HG03520 (cell line): ENCODE measurements around the gene PARL.

Source experiments
- ATAC-seq: cut with Tn5 transposase; IDR thresholded peaks from one replicate; pipeline ENCODE4 v1.9.1; 2021; ENCODE audit warnings: mild to moderate bottlenecking, moderate library complexity; ENCODE audit not compliant: unreplicated experiment

PARL gene

DNA sequence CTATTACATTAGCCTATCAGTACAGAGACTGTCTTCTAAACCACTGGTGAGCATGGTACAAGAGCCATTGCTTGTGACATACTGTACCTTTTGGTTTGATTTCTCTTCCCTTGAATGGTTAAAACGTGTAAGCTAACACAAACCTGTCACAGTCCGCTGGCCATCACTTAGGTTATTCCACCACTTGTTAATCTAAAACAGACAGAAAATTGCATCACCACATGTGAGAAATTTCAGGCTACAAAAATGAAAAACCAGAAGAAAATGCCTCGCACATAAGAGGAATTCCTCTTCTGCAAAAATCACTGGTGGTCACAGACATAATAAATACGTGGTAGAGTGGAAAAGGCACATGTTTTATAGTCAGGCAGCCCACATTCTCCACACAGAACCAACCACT lies 22.1 kb downstream of the PARL start:
- no peak for ATAC-seq

DNA sequence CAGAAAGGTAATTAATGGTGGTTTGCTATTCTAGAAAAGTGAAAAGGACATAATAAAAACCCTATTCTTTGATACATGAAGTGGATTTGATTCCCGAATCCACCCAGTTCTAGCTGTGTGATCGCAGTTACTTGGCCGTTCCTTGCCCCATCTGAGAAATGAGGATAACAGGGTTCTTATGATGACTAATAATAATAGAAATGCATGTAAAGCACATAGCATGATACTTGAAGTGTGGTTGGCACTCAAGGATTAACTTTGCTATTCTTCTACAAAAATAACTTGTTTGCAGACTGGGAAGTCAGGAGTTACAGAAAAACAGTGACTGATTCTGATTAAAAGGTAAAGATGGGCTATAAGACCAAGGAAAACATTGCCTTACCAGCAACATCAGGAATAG lies 26.8 kb downstream of the PARL start:
- no peak for ATAC-seq

DNA sequence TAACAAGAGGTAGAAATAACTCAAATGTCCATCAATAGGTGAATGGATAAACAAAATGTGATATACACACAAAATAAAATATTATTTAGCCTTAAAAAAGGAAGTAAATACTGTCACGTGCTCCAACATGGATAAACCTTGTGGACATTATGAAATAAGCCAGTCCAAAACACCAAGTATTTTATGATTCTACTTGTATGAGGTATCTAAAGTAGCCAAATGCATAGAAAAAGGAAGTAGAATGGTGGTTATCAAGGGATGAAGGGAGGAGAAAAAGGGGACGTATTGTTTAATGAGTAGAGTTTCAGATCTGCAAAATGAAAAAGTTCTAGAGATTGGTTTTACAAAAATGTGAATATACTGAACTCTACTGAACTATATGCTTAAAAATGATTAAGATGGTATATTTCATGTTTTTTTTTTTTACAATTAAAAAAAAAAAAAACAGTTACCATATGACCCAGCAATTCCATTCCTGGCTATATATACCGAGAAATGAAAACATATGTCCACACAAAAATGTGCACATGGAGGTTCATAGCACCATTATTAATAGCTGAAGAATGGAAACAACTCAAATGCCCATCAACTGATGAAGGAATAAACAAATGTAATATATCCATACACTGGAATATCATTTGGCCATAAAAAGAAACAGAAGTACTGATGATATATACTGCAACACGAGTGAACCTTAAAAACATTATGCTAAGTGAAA lies 30.2 kb downstream of the PARL start:
- ATAC-seq, result no peak

DNA sequence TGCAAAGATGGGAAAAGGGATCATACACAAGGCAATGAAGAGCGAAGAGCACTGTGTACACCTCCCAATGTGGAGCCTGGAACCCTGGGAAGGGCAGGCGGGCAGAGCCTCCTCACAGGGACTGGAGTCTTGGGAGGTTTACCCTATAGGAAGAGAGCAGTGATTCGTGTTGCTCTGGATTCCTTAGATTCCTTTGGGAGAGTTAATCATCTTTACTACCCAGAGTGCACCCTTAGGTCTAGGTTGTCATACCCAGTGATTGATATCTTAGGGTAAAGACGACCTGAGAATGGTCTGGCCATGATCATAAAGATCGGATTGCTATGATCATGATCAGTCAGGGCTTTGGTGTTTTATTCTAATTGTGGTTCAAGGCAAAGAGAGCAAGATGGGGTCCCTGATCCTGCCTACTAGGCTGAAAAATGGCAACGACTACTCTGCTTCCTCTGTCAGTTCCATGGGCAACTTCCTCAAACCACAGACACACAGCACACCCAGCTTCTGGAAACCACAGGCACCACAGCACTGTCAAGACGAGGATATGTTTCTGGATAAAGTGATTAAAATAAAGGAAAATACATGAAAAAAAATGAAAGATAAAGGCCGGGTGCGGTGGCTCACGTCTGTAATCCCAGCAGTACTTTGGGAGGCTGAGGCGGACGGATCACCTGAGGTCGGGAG lies 38.9 kb downstream of the PARL start:
- ATAC-seq, result no peak

DNA sequence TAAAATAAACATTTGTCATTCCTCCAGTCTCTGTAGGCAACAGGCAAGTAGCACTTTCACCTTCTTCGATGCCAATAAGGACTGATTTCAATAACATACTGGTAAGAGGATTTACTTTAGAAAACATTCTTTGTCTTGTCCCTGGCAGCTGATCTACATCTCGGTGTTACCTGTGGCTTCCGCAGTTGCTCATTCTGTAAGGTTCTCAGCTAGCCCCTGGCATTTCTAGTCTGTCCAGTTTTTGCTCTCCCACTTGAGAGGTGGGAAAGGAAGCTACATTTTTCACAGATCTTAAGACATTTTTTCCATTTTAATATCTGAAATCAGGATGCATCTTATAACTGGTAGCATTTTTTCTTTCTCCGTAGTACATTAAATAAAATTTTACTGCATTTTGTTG lies 39.6 kb downstream of the PARL start:
- no peak for ATAC-seq

DNA sequence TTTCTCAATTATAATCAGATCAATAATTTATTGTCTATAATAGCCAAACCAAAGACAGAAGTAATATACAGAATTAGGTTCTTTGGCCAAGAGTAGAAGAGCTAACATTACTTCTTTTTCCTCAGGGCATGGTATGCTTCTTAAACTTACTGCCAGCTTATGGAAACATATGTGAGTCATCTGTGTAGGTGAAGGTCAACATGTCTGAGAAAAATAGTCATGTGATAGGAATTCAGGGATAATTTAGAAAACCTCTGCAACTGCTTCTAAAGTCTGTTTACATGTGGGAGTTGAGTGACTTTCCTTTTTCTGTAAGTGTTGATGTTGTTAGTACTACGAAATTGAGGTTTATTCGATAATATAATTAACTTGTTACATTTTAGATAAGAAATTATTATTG lies 40.1 kb downstream of the PARL start:
- ATAC-seq, result no peak

DNA sequence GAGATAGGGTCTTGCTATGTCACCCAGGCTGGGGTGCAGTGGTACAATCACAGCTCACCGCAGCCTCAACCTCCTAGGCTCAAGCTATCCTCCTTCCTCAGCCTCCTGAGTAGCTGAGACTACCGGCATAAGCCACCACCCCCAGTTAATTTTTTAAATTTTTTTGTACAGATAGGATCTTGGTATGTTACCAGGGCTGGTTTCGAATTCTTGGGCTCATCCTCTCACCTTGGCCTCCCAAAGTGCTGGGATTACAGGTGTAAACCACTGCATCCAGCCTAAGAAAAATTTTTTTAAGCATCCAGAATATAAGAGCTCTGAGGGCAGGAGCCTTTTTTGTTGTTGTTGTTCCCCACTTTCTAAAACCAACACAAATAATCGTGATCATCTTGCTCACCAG lies 44.9 kb downstream of the PARL start:
- no peak for ATAC-seq

DNA sequence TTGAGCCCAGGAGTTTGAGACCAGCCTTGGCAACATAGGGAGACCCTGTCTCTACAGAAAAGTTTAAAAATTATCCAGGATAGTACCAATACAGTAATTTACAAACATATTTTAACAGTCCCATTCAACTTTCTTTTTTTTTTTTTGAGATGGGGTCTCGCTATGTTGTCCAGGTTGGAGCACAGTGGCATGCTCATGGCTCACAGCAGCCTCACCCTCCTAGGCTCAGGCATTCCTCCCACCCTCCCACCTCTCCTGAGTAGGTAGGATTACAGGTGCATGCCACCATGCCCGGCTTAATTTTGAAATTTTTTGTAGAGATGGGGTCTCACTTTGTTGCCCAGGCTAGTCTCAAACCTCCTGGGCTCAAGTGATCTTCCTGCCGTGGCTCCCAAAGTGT lies 46.8 kb downstream of the PARL start:
- ATAC-seq, result no peak

DNA sequence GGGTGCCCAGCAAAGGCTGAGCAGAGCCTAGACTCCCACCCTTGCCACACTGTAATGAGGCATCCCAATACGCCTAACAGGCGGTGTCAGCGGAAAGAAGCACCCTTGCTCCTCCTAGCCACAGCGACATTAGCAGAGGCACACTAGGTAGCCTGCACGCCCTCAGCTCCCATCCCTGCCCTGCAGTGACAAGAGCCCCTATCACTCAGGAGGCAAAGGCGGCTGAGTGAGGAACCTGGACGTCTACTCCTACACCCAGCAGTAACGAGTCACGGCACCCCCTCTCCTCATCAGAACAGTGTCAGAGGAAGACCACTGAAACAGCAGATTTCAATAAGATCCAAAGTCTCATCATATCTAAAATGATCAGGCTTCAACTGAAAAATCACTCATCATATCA lies 47.3 kb downstream of the PARL start:
- ATAC-seq, result no peak

DNA sequence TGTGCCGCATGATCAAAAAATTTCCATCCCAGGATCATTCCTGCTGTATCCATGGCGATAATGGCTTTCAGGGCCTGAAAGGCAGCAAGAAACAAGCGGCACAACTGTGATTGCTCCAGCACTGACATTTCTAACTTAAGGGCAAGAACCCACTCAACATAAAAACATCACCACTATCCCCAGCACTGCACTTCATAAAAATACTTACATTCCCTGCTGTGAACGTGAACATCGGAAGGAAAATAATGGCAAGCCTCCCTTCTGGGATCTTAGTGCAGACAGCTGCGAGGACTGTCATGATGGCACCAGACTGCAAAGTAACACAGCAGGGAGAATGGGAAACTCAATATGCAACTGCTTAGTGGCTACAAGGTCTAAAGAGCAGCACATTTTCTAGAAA lies 51.2 kb downstream of the PARL start:
- ATAC-seq, result no peak

DNA sequence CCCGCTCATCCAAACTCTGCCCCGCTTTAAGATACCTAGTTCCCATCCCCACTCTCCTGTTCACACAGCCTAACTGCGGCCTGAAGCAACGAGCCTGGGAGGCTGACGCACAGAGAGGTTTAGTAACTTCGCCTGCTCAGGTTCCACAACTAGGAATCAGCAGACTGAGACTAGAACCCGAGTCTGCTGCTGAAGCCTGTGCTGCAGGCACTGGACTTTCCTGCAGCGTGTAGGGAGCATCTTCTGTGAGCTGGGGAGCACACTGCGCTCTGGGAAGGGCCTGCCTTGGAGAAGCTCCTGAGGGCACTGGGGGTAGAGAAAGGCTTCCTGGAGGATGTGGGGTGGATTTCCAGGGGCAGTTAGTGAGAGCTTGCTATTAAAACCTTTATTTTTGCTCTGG lies 54.5 kb downstream of the PARL start:
- ATAC-seq, result no peak

DNA sequence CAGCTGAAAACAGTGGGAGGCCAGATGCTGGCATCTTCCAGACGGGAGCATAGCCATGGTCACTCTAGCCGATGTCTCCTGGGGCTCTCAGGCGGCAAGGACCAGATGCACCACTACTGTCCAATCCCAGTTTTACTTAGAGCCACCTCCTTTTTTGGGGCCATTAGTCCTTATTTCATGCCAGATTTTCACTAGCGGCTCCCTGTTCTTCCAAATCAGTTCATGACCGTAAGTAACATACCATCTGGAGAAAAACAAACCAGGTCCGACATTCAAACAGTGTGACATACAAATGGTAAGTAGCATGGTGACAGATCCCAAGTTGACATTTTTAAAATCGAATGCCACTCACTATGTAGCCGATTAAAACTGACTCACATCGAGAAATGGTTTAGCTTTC lies 55.2 kb downstream of the PARL start:
- ATAC-seq, result no peak

DNA sequence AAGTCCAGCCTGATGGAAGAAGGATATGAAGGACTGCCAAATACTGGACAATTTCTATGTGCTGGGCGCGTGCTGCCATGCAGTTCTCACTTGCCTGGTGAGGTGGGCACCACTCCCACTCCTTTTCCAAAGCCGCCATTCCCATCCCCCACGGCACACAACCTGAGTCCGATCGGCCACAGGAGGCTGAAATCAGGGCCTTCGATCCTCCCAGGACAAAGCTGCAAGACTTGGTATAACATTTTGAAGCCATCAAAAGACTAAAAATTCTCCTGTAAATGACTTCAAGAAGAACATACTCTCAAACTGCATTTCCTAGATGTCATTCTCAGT lies 56.2 kb downstream of the PARL start:
- no peak for ATAC-seq

DNA sequence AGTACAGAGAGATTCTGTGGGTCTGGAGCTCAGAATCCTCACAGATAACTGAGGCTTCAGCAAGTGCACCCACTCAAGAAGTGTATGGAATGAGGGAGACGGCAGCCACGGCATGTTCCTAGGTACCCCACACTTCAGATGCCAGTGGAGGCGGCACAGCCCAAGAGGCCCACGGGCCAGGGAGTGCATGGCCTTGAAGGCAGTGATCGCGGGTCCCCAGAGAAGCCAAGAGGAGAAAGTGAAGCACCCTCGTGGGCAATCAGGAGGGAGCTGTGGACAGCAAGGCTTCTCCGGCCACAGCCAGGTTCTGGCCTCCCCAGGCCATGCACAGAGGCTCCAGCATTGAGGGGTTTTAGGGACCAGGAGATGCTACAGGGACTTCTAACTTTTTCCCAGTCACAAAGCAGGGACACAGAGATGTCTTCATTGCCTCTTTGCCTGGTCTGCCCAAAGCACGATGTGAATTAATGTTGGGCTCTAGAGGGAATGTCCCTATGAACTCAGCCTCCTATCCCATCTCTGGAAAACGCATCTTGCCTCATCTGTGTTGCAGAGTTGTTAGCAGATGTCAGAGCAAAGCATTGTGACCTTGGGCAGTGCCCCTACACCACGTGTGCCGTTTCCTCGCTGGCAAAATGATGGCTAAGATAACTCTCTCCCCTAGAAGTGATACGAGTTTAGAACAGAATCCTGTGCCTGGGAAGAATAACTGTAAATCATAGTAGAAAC lies 56.7 kb downstream of the PARL start:
- ATAC-seq, result no peak

DNA sequence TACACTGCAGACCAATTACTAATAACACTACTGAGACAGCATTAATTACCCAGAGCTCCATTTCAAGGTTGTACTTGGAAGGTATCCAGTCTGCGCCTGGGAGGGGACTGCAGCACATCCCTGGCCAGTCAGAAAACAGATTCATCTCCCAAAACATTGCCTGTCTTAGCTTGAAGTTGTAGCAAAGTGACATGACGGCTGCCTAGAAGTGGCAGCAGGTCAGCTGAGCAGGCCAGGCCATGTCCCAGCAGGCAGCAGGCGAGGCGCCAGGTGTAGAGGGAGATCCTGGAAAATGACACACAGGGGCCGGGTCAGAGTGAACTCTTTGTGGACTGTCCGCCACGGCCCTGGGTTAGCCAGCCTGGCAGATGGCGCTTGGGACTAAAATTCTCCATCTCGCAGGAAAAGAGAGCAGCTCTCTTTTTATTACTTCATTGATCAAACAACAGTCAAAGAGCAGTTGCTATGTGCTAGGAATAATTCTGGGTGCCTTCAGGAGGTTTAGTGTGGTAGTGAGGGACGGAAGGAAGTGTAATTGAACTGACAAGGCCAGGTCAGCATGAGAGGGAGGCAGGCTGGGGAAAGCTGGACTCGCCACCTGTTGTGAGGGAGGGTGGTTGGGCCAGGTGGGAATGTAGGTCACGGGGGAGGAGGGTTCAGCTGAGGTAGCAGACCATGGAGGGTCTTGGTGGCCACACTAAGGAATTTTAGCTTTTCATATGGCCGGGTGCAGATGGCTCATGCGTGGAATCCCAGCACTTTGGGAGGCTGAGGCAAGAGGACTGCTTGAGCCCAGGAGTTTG lies 58.0 kb downstream of the PARL start:
- ATAC-seq, result no peak

DNA sequence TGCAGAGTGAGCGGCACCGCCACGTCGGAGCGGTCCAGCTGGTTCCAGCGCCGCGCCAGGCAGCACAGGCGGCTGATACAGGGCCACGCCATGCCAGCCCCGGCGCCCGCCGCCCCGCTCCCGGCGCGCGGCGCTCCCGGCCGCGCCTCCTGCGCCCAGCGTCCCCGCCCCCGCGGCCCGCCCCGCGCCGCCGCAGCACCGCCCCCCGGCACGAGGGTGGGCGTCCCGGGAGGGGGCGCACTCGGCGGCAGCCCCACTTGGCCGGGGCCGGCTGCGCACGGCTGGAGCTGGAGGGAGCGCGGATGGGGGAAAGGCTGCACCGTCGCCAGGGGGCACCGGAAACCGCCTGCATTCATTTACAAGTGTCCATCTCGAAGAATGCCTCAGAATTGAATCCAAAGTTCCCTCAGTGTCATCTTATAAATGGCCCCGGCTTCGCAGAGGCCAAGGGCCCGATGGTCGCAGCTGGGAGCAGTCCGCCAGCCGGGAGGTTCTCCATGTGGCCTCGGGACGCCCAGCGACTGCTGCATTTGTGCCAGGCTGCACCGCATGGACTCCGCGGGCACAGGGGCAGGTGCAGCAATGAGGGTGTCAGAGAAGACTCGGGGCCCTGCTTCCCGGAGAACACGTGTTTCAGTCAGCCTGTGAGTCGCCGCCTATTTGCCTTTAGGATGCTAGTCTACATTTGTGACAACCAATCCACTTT lies 59.1 kb downstream of the PARL start, which contains the start of gene MAP6D1:
Gene MAP6D1, minus strand, starts transcription at position 122 of the 706 bp plus-strand sequence. Its CDS starts 30 bp downstream, at position 92.
- ATAC-seq, result no peak

DNA sequence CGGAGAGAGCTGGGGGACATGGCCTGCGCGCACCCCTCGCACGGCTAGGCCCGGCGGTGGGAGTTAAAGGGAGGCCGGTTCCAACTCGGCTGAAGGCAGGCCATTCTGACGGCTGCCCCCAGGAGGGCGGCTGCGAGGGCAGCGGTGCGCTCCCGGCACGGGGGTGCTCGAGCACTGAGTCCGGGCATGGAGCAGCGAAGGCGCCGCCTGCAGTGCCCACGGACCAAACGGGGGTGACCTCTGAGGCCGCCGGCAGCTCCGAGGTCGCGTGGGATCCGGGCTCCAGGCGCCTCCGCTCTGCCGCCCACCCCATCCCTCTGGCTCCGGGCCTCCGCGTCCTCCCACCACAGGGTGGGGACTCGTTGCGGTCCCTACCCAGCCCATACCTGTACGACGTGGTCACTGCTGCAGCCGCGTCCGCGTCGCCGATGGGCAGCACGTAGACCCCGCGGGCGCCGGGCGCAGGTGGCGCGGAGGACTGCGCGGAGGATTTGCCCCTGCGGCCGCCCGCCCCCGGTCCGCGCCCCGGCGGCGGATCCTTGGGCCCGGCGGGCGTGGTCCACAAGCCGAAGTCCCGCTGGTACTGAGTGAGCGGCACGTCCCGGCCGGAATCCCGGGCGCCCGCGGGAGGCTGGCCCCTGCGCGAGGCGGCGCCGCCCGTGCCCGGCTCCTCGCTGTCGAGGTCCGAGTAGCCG lies 59.8 kb downstream of the PARL start:
- ATAC-seq, result no peak

DNA sequence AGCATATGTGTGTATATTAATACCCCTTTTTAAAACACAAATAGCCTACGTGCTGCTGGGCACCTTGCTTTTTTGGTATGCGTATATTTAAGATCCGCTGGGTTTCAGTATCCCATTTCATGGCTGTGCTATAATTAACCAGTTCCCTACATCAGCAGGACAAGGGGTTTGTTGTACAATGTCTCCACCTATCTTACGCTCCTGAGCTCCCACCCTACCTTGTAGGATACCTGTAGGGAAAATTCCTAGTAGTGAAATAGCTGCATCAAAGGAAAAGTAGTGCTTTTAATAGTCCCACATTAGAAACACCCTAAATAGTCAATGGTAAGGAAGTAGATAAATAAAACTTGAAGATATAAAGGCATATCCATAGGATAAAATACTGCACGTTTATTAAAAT lies 60.7 kb downstream of the PARL start:
- ATAC-seq, result no peak

DNA sequence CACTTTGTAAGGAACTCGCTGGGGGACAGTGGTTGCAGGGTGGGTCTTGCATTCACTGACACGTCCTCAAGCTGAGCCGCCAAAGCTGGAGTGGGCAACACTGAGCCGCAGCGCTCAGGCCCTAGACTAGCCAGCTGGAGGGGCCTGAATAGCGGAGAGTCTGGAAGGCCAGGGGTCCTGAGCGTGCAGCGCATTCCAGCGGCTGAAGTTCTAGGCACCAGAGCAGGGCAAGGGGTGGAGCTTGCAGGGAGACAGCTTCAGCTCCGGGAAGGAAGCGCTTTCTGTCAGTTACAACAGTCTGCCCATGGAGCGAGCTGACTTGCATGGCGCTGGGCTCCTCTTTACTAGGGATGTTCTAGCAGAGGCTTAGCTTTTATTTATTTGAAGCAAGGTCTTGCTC lies 62.0 kb downstream of the PARL start:
- ATAC-seq, result no peak

DNA sequence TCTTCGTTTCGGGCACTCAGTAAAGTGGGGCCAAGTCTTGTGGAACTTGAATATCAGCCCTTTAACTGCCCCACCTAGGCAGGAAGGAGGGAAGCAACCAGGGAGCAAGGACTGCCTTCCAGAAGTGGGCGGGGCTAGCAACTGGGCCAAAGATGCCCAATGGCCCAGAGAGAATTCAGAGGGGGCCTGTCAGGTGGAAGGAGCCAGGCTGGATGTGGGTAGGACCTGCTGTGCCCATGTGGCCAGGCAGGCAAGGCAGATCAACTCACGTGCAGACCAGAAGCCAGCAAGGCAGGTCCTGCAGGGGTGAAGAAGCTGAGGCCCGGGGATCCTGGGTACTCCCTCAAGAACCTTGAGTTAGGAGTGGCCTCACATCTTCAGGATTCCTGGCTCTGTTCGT lies 64.8 kb downstream of the PARL start:
- ATAC-seq, result no peak
